ENCODE results near the gene SPEF2.

DNA sequence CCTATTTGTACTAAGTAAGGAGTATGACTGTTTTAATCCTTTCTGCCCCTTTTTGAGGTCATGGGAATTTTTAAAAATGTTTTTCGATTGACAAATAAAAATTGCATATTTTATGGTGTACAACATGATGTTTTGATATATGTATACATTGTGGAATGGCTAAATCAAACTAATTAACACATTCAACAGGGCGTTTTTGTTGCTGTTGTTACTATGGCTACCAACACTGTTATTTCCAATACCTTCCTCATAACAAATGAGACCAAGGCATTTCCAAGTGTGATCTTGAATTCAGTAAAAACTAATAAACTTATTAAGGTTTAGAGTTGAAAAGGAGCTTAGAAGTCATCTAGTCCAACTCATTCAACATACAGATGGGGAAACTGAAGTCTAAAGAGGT is 30.2 kb upstream of the SPEF2 start:
- TF ChIP-seq, protein P1, sequence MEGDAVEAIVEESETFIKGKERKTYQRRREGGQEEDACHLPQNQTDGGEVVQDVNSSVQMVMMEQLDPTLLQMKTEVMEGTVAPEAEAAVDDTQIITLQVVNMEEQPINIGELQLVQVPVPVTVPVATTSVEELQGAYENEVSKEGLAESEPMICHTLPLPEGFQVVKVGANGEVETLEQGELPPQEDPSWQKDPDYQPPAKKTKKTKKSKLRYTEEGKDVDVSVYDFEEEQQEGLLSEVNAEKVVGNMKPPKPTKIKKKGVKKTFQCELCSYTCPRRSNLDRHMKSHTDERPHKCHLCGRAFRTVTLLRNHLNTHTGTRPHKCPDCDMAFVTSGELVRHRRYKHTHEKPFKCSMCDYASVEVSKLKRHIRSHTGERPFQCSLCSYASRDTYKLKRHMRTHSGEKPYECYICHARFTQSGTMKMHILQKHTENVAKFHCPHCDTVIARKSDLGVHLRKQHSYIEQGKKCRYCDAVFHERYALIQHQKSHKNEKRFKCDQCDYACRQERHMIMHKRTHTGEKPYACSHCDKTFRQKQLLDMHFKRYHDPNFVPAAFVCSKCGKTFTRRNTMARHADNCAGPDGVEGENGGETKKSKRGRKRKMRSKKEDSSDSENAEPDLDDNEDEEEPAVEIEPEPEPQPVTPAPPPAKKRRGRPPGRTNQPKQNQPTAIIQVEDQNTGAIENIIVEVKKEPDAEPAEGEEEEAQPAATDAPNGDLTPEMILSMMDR (IDR thresholded peaks at IDR 0.05): no peak
- TF ChIP-seq POLR2A (IDR thresholded peaks at IDR 0.05): no peak
